ENCODE data around the gene ME2.

DNA sequence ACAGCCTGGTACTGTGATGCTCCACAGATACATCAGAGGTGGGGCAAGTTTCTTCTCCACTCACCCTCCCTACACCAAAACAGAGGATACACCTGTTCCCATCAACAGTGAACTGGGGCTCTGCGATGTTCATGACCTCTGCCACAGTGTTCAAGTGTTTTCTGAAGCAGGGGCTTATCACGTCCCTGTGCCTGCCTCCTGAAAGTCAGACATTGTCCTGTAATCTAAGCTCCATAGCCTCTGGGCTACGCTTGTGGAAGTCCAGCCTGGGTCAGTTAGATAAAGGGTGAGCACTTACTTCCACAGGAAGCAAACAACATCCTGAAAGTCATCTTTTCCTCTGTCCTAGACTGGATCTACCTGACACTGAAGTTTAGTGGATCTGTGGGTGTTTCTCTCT lies 38.9 kb upstream of the ME2 start:
- TF ChIP-seq, protein P1, sequence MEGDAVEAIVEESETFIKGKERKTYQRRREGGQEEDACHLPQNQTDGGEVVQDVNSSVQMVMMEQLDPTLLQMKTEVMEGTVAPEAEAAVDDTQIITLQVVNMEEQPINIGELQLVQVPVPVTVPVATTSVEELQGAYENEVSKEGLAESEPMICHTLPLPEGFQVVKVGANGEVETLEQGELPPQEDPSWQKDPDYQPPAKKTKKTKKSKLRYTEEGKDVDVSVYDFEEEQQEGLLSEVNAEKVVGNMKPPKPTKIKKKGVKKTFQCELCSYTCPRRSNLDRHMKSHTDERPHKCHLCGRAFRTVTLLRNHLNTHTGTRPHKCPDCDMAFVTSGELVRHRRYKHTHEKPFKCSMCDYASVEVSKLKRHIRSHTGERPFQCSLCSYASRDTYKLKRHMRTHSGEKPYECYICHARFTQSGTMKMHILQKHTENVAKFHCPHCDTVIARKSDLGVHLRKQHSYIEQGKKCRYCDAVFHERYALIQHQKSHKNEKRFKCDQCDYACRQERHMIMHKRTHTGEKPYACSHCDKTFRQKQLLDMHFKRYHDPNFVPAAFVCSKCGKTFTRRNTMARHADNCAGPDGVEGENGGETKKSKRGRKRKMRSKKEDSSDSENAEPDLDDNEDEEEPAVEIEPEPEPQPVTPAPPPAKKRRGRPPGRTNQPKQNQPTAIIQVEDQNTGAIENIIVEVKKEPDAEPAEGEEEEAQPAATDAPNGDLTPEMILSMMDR (IDR thresholded peaks at IDR 0.05) = no peak
- no peak for TF ChIP-seq POLR2A (IDR thresholded peaks at IDR 0.05)
